Panc1 (cell line): Measurements from ENCODE around the gene PCSK2.

Source experiments
- POLR2AphosphoS5 ChIP-seq: IDR thresholded peaks from 2 replicates; pipeline ENCODE4 v1.6.1; 2012; ENCODE audit warnings: mild to moderate bottlenecking, low read depth, low read length, moderate library complexity
- SIN3A ChIP-seq: IDR thresholded peaks from 2 replicates; pipeline ENCODE4 v1.6.1; 2012; ENCODE audit warnings: low read depth, mild to moderate bottlenecking, low read length, moderate library complexity, borderline replicate concordance; ENCODE audit not compliant: insufficient read depth
- TCF7L2 ChIP-seq: IDR thresholded peaks from 2 replicates; pipeline ENCODE4 v1.6.1; 2011; ENCODE audit warnings: mild to moderate bottlenecking, low read depth, low read length, inconsistent platforms
- TF ChIP-seq, protein P1 (sequence below): fragments of 450-650 bp; IDR thresholded peaks from 2 replicates; pipeline ENCODE4 v1.5.1; 2017; ENCODE audit warnings: mild to moderate bottlenecking
- TF ChIP-seq, protein P2 (sequence below), 2 experiments: IDR thresholded peaks; 2 replicates each; pipeline ENCODE4 v1.6.1; 2011 to 2012; ENCODE audit warnings: low read depth in 2 of 2, control low read depth in 1 of 2, low read length in 1 of 2, mild to moderate bottlenecking in 1 of 2, moderate library complexity in 1 of 2; ENCODE audit not compliant: insufficient read depth in 1 of 2

DNA sequence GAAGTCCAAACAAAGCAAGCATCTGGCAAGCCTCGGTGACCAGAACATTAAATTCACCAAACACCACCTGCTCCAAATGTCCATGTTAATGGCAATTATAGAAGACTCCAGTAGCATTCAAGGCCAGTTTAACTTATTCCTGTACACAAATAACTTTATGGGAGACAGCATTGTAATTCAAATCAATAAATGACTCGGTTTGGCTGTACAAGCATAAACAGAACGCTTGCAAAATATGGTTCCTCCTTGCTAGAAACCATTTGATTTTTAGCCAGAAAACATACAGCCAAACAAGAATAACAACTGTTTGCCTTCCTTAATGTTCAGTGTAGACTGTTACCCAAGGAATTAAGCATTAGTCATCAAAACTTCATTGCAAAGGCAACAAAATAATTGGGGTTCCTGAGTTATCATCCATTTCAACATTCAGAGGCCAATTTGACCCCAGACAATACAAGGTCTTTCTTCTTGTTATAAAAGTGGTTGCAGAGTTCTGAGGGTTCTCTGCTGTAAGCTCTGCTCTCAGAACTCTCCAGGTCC lies 179.3 kb downstream of the PCSK2 start:
- no peak for TF ChIP-seq POLR2AphosphoS5
- TF ChIP-seq, protein P1, sequence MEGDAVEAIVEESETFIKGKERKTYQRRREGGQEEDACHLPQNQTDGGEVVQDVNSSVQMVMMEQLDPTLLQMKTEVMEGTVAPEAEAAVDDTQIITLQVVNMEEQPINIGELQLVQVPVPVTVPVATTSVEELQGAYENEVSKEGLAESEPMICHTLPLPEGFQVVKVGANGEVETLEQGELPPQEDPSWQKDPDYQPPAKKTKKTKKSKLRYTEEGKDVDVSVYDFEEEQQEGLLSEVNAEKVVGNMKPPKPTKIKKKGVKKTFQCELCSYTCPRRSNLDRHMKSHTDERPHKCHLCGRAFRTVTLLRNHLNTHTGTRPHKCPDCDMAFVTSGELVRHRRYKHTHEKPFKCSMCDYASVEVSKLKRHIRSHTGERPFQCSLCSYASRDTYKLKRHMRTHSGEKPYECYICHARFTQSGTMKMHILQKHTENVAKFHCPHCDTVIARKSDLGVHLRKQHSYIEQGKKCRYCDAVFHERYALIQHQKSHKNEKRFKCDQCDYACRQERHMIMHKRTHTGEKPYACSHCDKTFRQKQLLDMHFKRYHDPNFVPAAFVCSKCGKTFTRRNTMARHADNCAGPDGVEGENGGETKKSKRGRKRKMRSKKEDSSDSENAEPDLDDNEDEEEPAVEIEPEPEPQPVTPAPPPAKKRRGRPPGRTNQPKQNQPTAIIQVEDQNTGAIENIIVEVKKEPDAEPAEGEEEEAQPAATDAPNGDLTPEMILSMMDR = no peak
- TF ChIP-seq, protein P2, sequence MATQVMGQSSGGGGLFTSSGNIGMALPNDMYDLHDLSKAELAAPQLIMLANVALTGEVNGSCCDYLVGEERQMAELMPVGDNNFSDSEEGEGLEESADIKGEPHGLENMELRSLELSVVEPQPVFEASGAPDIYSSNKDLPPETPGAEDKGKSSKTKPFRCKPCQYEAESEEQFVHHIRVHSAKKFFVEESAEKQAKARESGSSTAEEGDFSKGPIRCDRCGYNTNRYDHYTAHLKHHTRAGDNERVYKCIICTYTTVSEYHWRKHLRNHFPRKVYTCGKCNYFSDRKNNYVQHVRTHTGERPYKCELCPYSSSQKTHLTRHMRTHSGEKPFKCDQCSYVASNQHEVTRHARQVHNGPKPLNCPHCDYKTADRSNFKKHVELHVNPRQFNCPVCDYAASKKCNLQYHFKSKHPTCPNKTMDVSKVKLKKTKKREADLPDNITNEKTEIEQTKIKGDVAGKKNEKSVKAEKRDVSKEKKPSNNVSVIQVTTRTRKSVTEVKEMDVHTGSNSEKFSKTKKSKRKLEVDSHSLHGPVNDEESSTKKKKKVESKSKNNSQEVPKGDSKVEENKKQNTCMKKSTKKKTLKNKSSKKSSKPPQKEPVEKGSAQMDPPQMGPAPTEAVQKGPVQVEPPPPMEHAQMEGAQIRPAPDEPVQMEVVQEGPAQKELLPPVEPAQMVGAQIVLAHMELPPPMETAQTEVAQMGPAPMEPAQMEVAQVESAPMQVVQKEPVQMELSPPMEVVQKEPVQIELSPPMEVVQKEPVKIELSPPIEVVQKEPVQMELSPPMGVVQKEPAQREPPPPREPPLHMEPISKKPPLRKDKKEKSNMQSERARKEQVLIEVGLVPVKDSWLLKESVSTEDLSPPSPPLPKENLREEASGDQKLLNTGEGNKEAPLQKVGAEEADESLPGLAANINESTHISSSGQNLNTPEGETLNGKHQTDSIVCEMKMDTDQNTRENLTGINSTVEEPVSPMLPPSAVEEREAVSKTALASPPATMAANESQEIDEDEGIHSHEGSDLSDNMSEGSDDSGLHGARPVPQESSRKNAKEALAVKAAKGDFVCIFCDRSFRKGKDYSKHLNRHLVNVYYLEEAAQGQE (IDR thresholded peaks at IDR 0.05; ENCODE audit: insufficient read depth in 1 of 2, low read depth in 2 of 2, low read length in 1 of 2) = no peak
- no peak for TF ChIP-seq SIN3A
- no peak for TF ChIP-seq TCF7L2
